ENCODE data around the gene PPFIA3.

- TF ChIP-seq, protein P1, sequence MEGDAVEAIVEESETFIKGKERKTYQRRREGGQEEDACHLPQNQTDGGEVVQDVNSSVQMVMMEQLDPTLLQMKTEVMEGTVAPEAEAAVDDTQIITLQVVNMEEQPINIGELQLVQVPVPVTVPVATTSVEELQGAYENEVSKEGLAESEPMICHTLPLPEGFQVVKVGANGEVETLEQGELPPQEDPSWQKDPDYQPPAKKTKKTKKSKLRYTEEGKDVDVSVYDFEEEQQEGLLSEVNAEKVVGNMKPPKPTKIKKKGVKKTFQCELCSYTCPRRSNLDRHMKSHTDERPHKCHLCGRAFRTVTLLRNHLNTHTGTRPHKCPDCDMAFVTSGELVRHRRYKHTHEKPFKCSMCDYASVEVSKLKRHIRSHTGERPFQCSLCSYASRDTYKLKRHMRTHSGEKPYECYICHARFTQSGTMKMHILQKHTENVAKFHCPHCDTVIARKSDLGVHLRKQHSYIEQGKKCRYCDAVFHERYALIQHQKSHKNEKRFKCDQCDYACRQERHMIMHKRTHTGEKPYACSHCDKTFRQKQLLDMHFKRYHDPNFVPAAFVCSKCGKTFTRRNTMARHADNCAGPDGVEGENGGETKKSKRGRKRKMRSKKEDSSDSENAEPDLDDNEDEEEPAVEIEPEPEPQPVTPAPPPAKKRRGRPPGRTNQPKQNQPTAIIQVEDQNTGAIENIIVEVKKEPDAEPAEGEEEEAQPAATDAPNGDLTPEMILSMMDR (conservative IDR thresholded peaks at IDR 0.05 in 1 of 2, IDR thresholded peaks at IDR 0.05 in 1 of 2; ENCODE audit: low read depth in 1 of 2, low read length in 2 of 2), result no peak
- no peak for TF ChIP-seq EZH2 (IDR thresholded peaks at IDR 0.05; ENCODE audit: low read length, missing control alignments)
Observed at GRCh38 chr19:49092686-49093085, 26.7 kb upstream of the PPFIA3 start.

Measured in fibroblast of lung (primary cell).